Neutrophil (primary cell): ENCODE measurements around the gene TPSD1.
"Not testable (repeated sequence)": the region's sequence is repeated elsewhere in the genome, so short reads cannot be mapped to it uniquely, and the experiment has no call there.

Experiments used
- H3K27ac ChIP-seq: fragments of 200-600 bp; sonication (generic); 2 replicates; pipeline ENCODE4 v1.5.1; 2016; ENCODE audit warnings: mild to moderate bottlenecking, moderate library complexity
- H3K27me3 ChIP-seq: fragments of 200-600 bp; sonication (generic); 2 replicates; pipeline ENCODE4 v1.6.0; 2016; ENCODE audit warnings: mild to moderate bottlenecking
- H3K36me3 ChIP-seq: fragments of 200-600 bp; sonication (generic); 2 replicates; pipeline ENCODE4 v1.5.1; 2017
- H3K4me1 ChIP-seq, 2 experiments: fragments of 200-600 bp in 1 of 2; sonication (generic) in 1 of 2; 1 replicate in 1 of 2; 2 replicates in 1 of 2; pipeline versions ENCODE4 v1.5.1 to v1.6.1; 2013 to 2016; ENCODE audit warnings: low read depth in 1 of 2, low read length in 1 of 2, mild to moderate bottlenecking in 1 of 2, moderate library complexity in 1 of 2; ENCODE audit not compliant: control insufficient read depth in 1 of 2, insufficient read depth in 1 of 2
- H3K4me3 ChIP-seq, 2 experiments: fragments of 200-600 bp in 1 of 2; sonication (generic) in 1 of 2; 1 replicate in 1 of 2; 2 replicates in 1 of 2; pipeline ENCODE4 v1.5.1; 2013 to 2016; ENCODE audit warnings: low read depth in 1 of 2, low read length in 1 of 2, mild to moderate bottlenecking in 1 of 2, moderate library complexity in 1 of 2
- H3K9me3 ChIP-seq: fragments of 200-600 bp; sonication (generic); 2 replicates; pipeline ENCODE4 v1.5.1; 2016
- CTCF ChIP-seq: fragments of 200-600 bp; sonication (generic); IDR thresholded peaks from 2 replicates; pipeline ENCODE4 v1.5.1; 2016; ENCODE audit warnings: antibody characterized with exemption

TPSD1 gene

GRCh38 chr16:1222553-1223354, 33.1 kb upstream of the TPSD1 start:
- no peak overlapping the region for H3K27ac ChIP-seq
- H3K4me3 ChIP-seq = no peak overlapping the region
- H3K4me1 ChIP-seq = no peaks in the 10 kb centered on the region
- no peaks in the 10 kb centered on the region for H3K9me3 ChIP-seq
- H3K36me3 ChIP-seq = no peaks in the 10 kb centered on the region
- no peak for TF ChIP-seq CTCF
- H3K27me3 ChIP-seq = no peaks in the 10 kb centered on the region

GRCh38 chr16:1223355-1224214, 32.3 kb upstream of the TPSD1 start:
- no peak for TF ChIP-seq CTCF
- Histone ChIP-seq H3K27ac (no peak overlapping the region), H3K27me3 (no peaks in the 10 kb centered on the region), H3K4me3 (no peak overlapping the region), H3K9me3 (no peaks in the 10 kb centered on the region), H3K36me3 (no peaks in the 10 kb centered on the region), H3K4me1 (no peaks in the 10 kb centered on the region)

GRCh38 chr16:1224558-1224957, 31.3 kb upstream of the TPSD1 start:
- Histone ChIP-seq H3K36me3 (no peaks in the 10 kb centered on the region), H3K27me3 (no peaks in the 10 kb centered on the region), H3K9me3 (no peaks in the 10 kb centered on the region), H3K4me3 (no peak overlapping the region), H3K27ac (no peak overlapping the region), H3K4me1 (no peaks in the 10 kb centered on the region)
- TF ChIP-seq CTCF = no peak

GRCh38 chr16:1225051-1225451, 30.8 kb upstream of the TPSD1 start, which contains the start of gene TPSG1:
TPSG1 (minus strand) TSS chr16:1225268; CDS start chr16:1225252, 16 bp downstream.
- Histone ChIP-seq H3K36me3 (no peaks in the 10 kb centered on the region), H3K4me3 (no peak within 1 kb of the TSS), H3K9me3 (no peaks in the 10 kb centered on the region), H3K4me1 (no peaks in the 10 kb centered on the region), H3K27me3 (no peaks in the 10 kb centered on the region), H3K27ac (no peak within 1 kb of the TSS)
- TF ChIP-seq CTCF = no peak

GRCh38 chr16:1225728-1226311, 30.0 kb upstream of the TPSD1 start:
- not testable (repeated sequence) for H3K4me1 ChIP-seq, H3K27ac ChIP-seq, H3K27me3 ChIP-seq, H3K36me3 ChIP-seq, H3K9me3 ChIP-seq, H3K4me3 ChIP-seq

GRCh38 chr16:1226692-1227091, 29.2 kb upstream of the TPSD1 start:
- H3K27ac ChIP-seq, H3K36me3 ChIP-seq, H3K4me3 ChIP-seq, H3K27me3 ChIP-seq, H3K9me3 ChIP-seq, H3K4me1 ChIP-seq: not testable (repeated sequence)

- not testable (repeated sequence) for H3K36me3 ChIP-seq, H3K27ac ChIP-seq, H3K27me3 ChIP-seq, H3K9me3 ChIP-seq, H3K4me1 ChIP-seq, H3K4me3 ChIP-seq
Observed at GRCh38 chr16:1228227-1228626, 27.6 kb upstream of the TPSD1 start.

GRCh38 chr16:1229476-1229875, 26.4 kb upstream of the TPSD1 start:
- not testable (repeated sequence) for H3K27me3 ChIP-seq, H3K27ac ChIP-seq, H3K4me1 ChIP-seq, H3K4me3 ChIP-seq, H3K9me3 ChIP-seq, H3K36me3 ChIP-seq

GRCh38 chr16:1230084-1230470, 25.8 kb upstream of the TPSD1 start, which contains the start of gene TPSB2:
TPSB2 (minus strand) TSS chr16:1230184; CDS start chr16:1229951, 233 bp downstream.
- not testable (repeated sequence) for H3K4me3 ChIP-seq, H3K27ac ChIP-seq, H3K27me3 ChIP-seq, H3K9me3 ChIP-seq, H3K36me3 ChIP-seq, H3K4me1 ChIP-seq
